ENCODE measurements around the gene NRN1. TPM values are rescaled to one million over a fixed set of nuclear protein-coding genes. Genes with fewer than 3 reads are reported as not detected.

NRN1 gene
- total RNA-seq, 1 experiment from 2014 or later, result not detected

- POLR2A ChIA-PET, result no interaction called here
- DNase-seq, result no peak
- intact Hi-C loops (cut with micrococcal nuclease; ENCODE audit: unreplicated experiment), result no loop called here
- no peaks in the 10 kb centered on the region for H3K9me3 ChIP-seq
- no peaks in the 10 kb centered on the region for H3K9me3 Mint-ChIP-seq (ENCODE audit: unreplicated experiment)
- H3K4me1 ChIP-seq, result no peaks in the 10 kb centered on the region
- H3K27me3 Mint-ChIP-seq (ENCODE audit: insufficient read depth, unreplicated experiment), result peaks cover 22% of the 10 kb centered on the region
- CTCF ChIA-PET, result no interaction called here
- no peaks in the 10 kb centered on the region; the same call in 1 of the 2 replicates for H3K27me3 ChIP-seq (replicated peaks; ENCODE audit: control insufficient read depth, insufficient read depth, low read length)
- no peaks in the 10 kb centered on the region for H3K4me1 Mint-ChIP-seq (ENCODE audit: low read depth, unreplicated experiment)
- H3K36me3 Mint-ChIP-seq (ENCODE audit: insufficient read depth, unreplicated experiment), result no peaks in the 10 kb centered on the region
- H3K4me3 Mint-ChIP-seq (ENCODE audit: unreplicated experiment), result no peak overlapping the region
- no peak for TF ChIP-seq CTCF (IDR thresholded peaks at IDR 0.05; ENCODE audit: insufficient read depth in 1 of 2, low read depth in 1 of 2, low read length in 1 of 2, severe bottlenecking in 1 of 2, unreplicated experiment in 1 of 2)
- no peaks in the 10 kb centered on the region for H3K36me3 ChIP-seq (ENCODE audit: control insufficient read depth, insufficient read depth, low read length)
- no TSS peak for BruUV-seq (replicated peaks)
- H3K4me3 ChIP-seq (ENCODE audit: low read depth, low read length), result no peak overlapping the region
- no peak overlapping the region for H3K27ac Mint-ChIP-seq (ENCODE audit: unreplicated experiment)
Observed at GRCh38 chr6:5984150-5985089, 22.3 kb downstream of the NRN1 start.

- Mint-ChIP-seq H3K4me3 (ENCODE audit: unreplicated experiment) (no peak overlapping the region), H3K4me1 (ENCODE audit: low read depth, unreplicated experiment) (no peaks in the 10 kb centered on the region), H3K27ac (ENCODE audit: unreplicated experiment) (no peak overlapping the region), H3K27me3 (ENCODE audit: insufficient read depth, unreplicated experiment) (peaks cover 13% of the 10 kb centered on the region), H3K9me3 (ENCODE audit: unreplicated experiment) (no peaks in the 10 kb centered on the region), H3K36me3 (ENCODE audit: insufficient read depth, unreplicated experiment) (no peaks in the 10 kb centered on the region)
- no peaks in the 10 kb centered on the region for H3K9me3 ChIP-seq
- no TSS peak for BruUV-seq (replicated peaks)
- no peaks in the 10 kb centered on the region; the same call in 1 of the 2 replicates for H3K27me3 ChIP-seq (replicated peaks; ENCODE audit: control insufficient read depth, insufficient read depth, low read length)
- no peak for DNase-seq
- H3K4me1 ChIP-seq, result no peaks in the 10 kb centered on the region
- TF ChIP-seq CTCF (IDR thresholded peaks at IDR 0.05; ENCODE audit: insufficient read depth in 1 of 2, low read depth in 1 of 2, low read length in 1 of 2, severe bottlenecking in 1 of 2, unreplicated experiment in 1 of 2), result no peak
- H3K4me3 ChIP-seq (ENCODE audit: low read depth, low read length), result no peak overlapping the region
- H3K36me3 ChIP-seq (ENCODE audit: control insufficient read depth, insufficient read depth, low read length), result no peaks in the 10 kb centered on the region
- intact Hi-C loops (cut with micrococcal nuclease; ENCODE audit: unreplicated experiment), result no loop called here
- CTCF ChIA-PET, result no interaction called here
- POLR2A ChIA-PET, result no interaction called here
Observed at GRCh38 chr6:5981126-5982026, 25.3 kb downstream of the NRN1 start.

DNA sequence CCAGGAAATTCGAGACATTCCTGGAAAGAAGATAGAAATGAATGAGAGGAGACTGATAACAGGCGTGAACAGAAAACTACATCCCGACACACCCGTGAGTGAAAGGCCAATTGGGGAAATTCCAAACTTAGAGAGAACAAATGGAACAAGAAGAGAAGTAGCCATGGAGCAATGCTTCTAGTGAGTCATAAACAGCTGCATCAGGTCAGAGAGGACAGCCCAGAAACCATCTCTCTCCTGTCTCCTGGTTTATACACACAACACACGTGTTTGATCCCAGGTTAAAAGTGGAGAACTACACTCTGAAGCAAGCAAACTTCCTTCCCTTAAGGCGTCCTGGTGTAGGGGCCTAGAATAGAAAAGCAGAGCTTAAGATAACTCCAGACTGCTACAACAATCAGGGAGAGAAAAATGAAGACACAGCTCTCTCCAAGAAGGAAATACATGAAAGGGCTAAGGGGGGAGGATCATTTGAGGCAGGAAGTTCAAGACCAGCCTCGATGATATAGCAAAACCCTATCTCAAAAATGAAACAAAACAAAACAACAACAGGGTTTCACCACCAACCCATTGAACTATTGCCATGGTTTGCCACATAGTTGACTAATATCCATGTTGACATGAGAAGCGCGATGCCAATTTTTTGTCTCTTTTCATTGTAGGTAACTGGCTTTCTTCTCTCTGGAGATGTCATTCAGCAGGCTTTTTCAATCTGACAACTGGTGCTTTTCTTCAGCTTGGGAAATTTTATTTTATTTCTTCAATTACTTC, 26.9 kb downstream of the NRN1 start:
- no peaks in the 10 kb centered on the region for H3K36me3 Mint-ChIP-seq (ENCODE audit: insufficient read depth, unreplicated experiment)
- H3K4me1 Mint-ChIP-seq (ENCODE audit: low read depth, unreplicated experiment), result no peaks in the 10 kb centered on the region
- Histone ChIP-seq H3K4me1 (no peaks in the 10 kb centered on the region), H3K4me3 (ENCODE audit: low read depth, low read length) (no peak overlapping the region), H3K36me3 (ENCODE audit: control insufficient read depth, insufficient read depth, low read length) (no peaks in the 10 kb centered on the region), H3K27me3 (replicated peaks; ENCODE audit: control insufficient read depth, insufficient read depth, low read length) (no peaks in the 10 kb centered on the region; the same call in 1 of the 2 replicates), H3K9me3 (no peaks in the 10 kb centered on the region)
- TF ChIP-seq CTCF (IDR thresholded peaks at IDR 0.05; ENCODE audit: insufficient read depth in 1 of 2, low read depth in 1 of 2, low read length in 1 of 2, severe bottlenecking in 1 of 2, unreplicated experiment in 1 of 2), result no peak
- POLR2A ChIA-PET, result no interaction called here
- BruUV-seq (replicated peaks), result no TSS peak
- no peak overlapping the region for H3K27ac Mint-ChIP-seq (ENCODE audit: unreplicated experiment)
- peaks cover 13% of the 10 kb centered on the region for H3K27me3 Mint-ChIP-seq (ENCODE audit: insufficient read depth, unreplicated experiment)
- H3K4me3 Mint-ChIP-seq (ENCODE audit: unreplicated experiment), result no peak overlapping the region
- CTCF ChIA-PET, result no interaction called here
- intact Hi-C loops (cut with micrococcal nuclease; ENCODE audit: unreplicated experiment), result no loop called here
- no peaks in the 10 kb centered on the region for H3K9me3 Mint-ChIP-seq (ENCODE audit: unreplicated experiment)
- DNase-seq, result no peak
